ENCODE measurements around the gene KLHL25.

The KLHL25 gene

GRCh38 chr15:85794598-85795336 lies at the start of gene KLHL25:
KLHL25 (minus strand) TSS chr15:85794925; CDS start chr15:85769810, 25,115 bp downstream.
- Histone ChIP-seq H3K27ac (ENCODE audit: low read depth, low read length) (peak within 1 kb of the TSS; percentile 76), H3K36me3 (ENCODE audit: control insufficient read depth, insufficient read depth, low read length) (no peaks in the 10 kb centered on the region), H3K4me3 (ENCODE audit: low read depth, low read length) (peak within 1 kb of the TSS; percentile 99), H3K4me1 (ENCODE audit: control insufficient read depth, insufficient read depth, low read length) (peaks cover 24% of the 10 kb centered on the region), H3K9me3 (ENCODE audit: control insufficient read depth, insufficient read depth, low read depth, low read length) (no peaks in the 10 kb centered on the region), H3K27me3 (ENCODE audit: control insufficient read depth, insufficient read depth, low read length) (peaks cover 5% of the 10 kb centered on the region; the same call in 1 of the 2 replicates), H3K9ac (ENCODE audit: low read length) (peak within 1 kb of the TSS; percentile 76)

- 0 out of 2 replicates have a peak, but pooled peaks cover 4% of the 10 kb centered on the region for H3K4me1 ChIP-seq (ENCODE audit: control insufficient read depth, insufficient read depth, low read length)
- H3K27ac ChIP-seq (ENCODE audit: low read depth, low read length): no peak overlapping the region
- H3K36me3 ChIP-seq (ENCODE audit: control insufficient read depth, insufficient read depth, low read length): no peaks in the 10 kb centered on the region
- H3K4me3 ChIP-seq (ENCODE audit: low read depth, low read length): no peak overlapping the region
- H3K27me3 ChIP-seq (ENCODE audit: control insufficient read depth, insufficient read depth, low read length): peaks cover 12% of the 10 kb centered on the region; the same call in 1 of the 2 replicates
- no peaks in the 10 kb centered on the region for H3K9me3 ChIP-seq (ENCODE audit: control insufficient read depth, insufficient read depth, low read depth, low read length)
- no peak overlapping the region for H3K9ac ChIP-seq (ENCODE audit: low read length)
These were observed 46.1 kb upstream of the KLHL25 start for GRCh38 chr15:85840802-85841152.

- H3K27ac ChIP-seq (ENCODE audit: low read depth, low read length): no peak overlapping the region
- peak overlapping the region; percentile 51 for H3K4me3 ChIP-seq (ENCODE audit: low read depth, low read length)
- H3K36me3 ChIP-seq (ENCODE audit: control insufficient read depth, insufficient read depth, low read length): no peaks in the 10 kb centered on the region
- peaks cover 12% of the 10 kb centered on the region; the same call in 1 of the 2 replicates for H3K27me3 ChIP-seq (ENCODE audit: control insufficient read depth, insufficient read depth, low read length)
- H3K9ac ChIP-seq (ENCODE audit: low read length): no peak overlapping the region
- no peaks in the 10 kb centered on the region for H3K9me3 ChIP-seq (ENCODE audit: control insufficient read depth, insufficient read depth, low read depth, low read length)
- 0 out of 2 replicates have a peak, but pooled peaks cover 4% of the 10 kb centered on the region for H3K4me1 ChIP-seq (ENCODE audit: control insufficient read depth, insufficient read depth, low read length)
These were observed 45.5 kb upstream of the KLHL25 start for GRCh38 chr15:85840079-85840801.

- H3K27ac ChIP-seq (ENCODE audit: low read depth, low read length): no peak overlapping the region
- H3K4me1 ChIP-seq (ENCODE audit: control insufficient read depth, insufficient read depth, low read length): 0 out of 2 replicates have a peak, but pooled peaks cover 4% of the 10 kb centered on the region
- H3K9ac ChIP-seq (ENCODE audit: low read length): no peak overlapping the region
- H3K9me3 ChIP-seq (ENCODE audit: control insufficient read depth, insufficient read depth, low read depth, low read length): no peaks in the 10 kb centered on the region
- H3K36me3 ChIP-seq (ENCODE audit: control insufficient read depth, insufficient read depth, low read length): no peaks in the 10 kb centered on the region
- H3K4me3 ChIP-seq (ENCODE audit: low read depth, low read length): no peak overlapping the region
- peaks cover 12% of the 10 kb centered on the region; the same call in 1 of the 2 replicates for H3K27me3 ChIP-seq (ENCODE audit: control insufficient read depth, insufficient read depth, low read length)
These were observed 44.9 kb upstream of the KLHL25 start for GRCh38 chr15:85839643-85840042.

GRCh38 chr15:85838655-85839054 lies 43.9 kb upstream of the KLHL25 start:
- Histone ChIP-seq H3K4me3 (ENCODE audit: low read depth, low read length) (no peak overlapping the region), H3K9me3 (ENCODE audit: control insufficient read depth, insufficient read depth, low read depth, low read length) (no peaks in the 10 kb centered on the region), H3K27ac (ENCODE audit: low read depth, low read length) (no peak overlapping the region), H3K36me3 (ENCODE audit: control insufficient read depth, insufficient read depth, low read length) (no peaks in the 10 kb centered on the region), H3K27me3 (ENCODE audit: control insufficient read depth, insufficient read depth, low read length) (peaks cover 12% of the 10 kb centered on the region; the same call in 1 of the 2 replicates), H3K4me1 (ENCODE audit: control insufficient read depth, insufficient read depth, low read length) (0 out of 2 replicates have a peak, but pooled peaks cover 4% of the 10 kb centered on the region), H3K9ac (ENCODE audit: low read length) (no peak overlapping the region)

GRCh38 chr15:85837881-85838280 lies 43.2 kb upstream of the KLHL25 start:
- Histone ChIP-seq H3K36me3 (ENCODE audit: control insufficient read depth, insufficient read depth, low read length) (no peaks in the 10 kb centered on the region), H3K4me3 (ENCODE audit: low read depth, low read length) (no peak overlapping the region), H3K27me3 (ENCODE audit: control insufficient read depth, insufficient read depth, low read length) (peaks cover 12% of the 10 kb centered on the region; the same call in 1 of the 2 replicates), H3K9me3 (ENCODE audit: control insufficient read depth, insufficient read depth, low read depth, low read length) (no peaks in the 10 kb centered on the region), H3K9ac (ENCODE audit: low read length) (no peak overlapping the region), H3K27ac (ENCODE audit: low read depth, low read length) (no peak overlapping the region), H3K4me1 (ENCODE audit: control insufficient read depth, insufficient read depth, low read length) (0 out of 2 replicates have a peak, but pooled peaks cover 4% of the 10 kb centered on the region)

GRCh38 chr15:85837011-85837433 lies 42.3 kb upstream of the KLHL25 start:
- Histone ChIP-seq H3K4me1 (ENCODE audit: control insufficient read depth, insufficient read depth, low read length) (0 out of 2 replicates have a peak, but pooled peaks cover 4% of the 10 kb centered on the region), H3K27ac (ENCODE audit: low read depth, low read length) (no peak overlapping the region), H3K27me3 (ENCODE audit: control insufficient read depth, insufficient read depth, low read length) (peaks cover 12% of the 10 kb centered on the region; the same call in 1 of the 2 replicates), H3K36me3 (ENCODE audit: control insufficient read depth, insufficient read depth, low read length) (no peaks in the 10 kb centered on the region), H3K9me3 (ENCODE audit: control insufficient read depth, insufficient read depth, low read depth, low read length) (no peaks in the 10 kb centered on the region), H3K4me3 (ENCODE audit: low read depth, low read length) (no peak overlapping the region), H3K9ac (ENCODE audit: low read length) (no peak overlapping the region)

- H3K4me1 ChIP-seq (ENCODE audit: control insufficient read depth, insufficient read depth, low read length): 0 out of 2 replicates have a peak, but pooled peaks cover 4% of the 10 kb centered on the region
- H3K36me3 ChIP-seq (ENCODE audit: control insufficient read depth, insufficient read depth, low read length): no peaks in the 10 kb centered on the region
- H3K27me3 ChIP-seq (ENCODE audit: control insufficient read depth, insufficient read depth, low read length): 0 out of 2 replicates have a peak, but pooled peaks cover 3% of the 10 kb centered on the region
- no peak overlapping the region for H3K27ac ChIP-seq (ENCODE audit: low read depth, low read length)
- no peaks in the 10 kb centered on the region for H3K9me3 ChIP-seq (ENCODE audit: control insufficient read depth, insufficient read depth, low read depth, low read length)
- H3K4me3 ChIP-seq (ENCODE audit: low read depth, low read length): no peak overlapping the region
- H3K9ac ChIP-seq (ENCODE audit: low read length): no peak overlapping the region
These were observed 39.9 kb upstream of the KLHL25 start for GRCh38 chr15:85834651-85835050.

- Histone ChIP-seq H3K4me3 (ENCODE audit: low read depth, low read length) (no peak overlapping the region), H3K4me1 (ENCODE audit: control insufficient read depth, insufficient read depth, low read length) (no peaks in the 10 kb centered on the region; the same call in 1 of the 2 replicates), H3K27ac (ENCODE audit: low read depth, low read length) (no peak overlapping the region)
These were observed 37.7 kb upstream of the KLHL25 start for GRCh38 chr15:85832394-85832793.

GRCh38 chr15:85831415-85832113 lies 36.8 kb upstream of the KLHL25 start:
- Histone ChIP-seq H3K36me3 (ENCODE audit: control insufficient read depth, insufficient read depth, low read length) (no peaks in the 10 kb centered on the region), H3K27ac (ENCODE audit: low read depth, low read length) (no peak overlapping the region), H3K9me3 (ENCODE audit: control insufficient read depth, insufficient read depth, low read depth, low read length) (no peaks in the 10 kb centered on the region), H3K4me1 (ENCODE audit: control insufficient read depth, insufficient read depth, low read length) (no peaks in the 10 kb centered on the region; the same call in 1 of the 2 replicates), H3K9ac (ENCODE audit: low read length) (no peak overlapping the region), H3K4me3 (ENCODE audit: low read depth, low read length) (no peak overlapping the region), H3K27me3 (ENCODE audit: control insufficient read depth, insufficient read depth, low read length) (no peaks in the 10 kb centered on the region)

More at GRCh38 chr15:85832394-85832793, 37.7 kb upstream of the KLHL25 start:
- H3K9ac ChIP-seq (ENCODE audit: low read length): no peak overlapping the region
- no peaks in the 10 kb centered on the region for H3K27me3 ChIP-seq (ENCODE audit: control insufficient read depth, insufficient read depth, low read length)
- no peaks in the 10 kb centered on the region for H3K36me3 ChIP-seq (ENCODE audit: control insufficient read depth, insufficient read depth, low read length)
- H3K9me3 ChIP-seq (ENCODE audit: control insufficient read depth, insufficient read depth, low read depth, low read length): no peaks in the 10 kb centered on the region
